ENCODE data around the gene PACS2. TPM values are rescaled to one million over a fixed set of nuclear protein-coding genes. Genes with fewer than 3 reads are reported as not detected.

The PACS2 gene
- total RNA-seq, 2 donors from 2014 or later = 35.2 to 36.9 TPM

DNA sequence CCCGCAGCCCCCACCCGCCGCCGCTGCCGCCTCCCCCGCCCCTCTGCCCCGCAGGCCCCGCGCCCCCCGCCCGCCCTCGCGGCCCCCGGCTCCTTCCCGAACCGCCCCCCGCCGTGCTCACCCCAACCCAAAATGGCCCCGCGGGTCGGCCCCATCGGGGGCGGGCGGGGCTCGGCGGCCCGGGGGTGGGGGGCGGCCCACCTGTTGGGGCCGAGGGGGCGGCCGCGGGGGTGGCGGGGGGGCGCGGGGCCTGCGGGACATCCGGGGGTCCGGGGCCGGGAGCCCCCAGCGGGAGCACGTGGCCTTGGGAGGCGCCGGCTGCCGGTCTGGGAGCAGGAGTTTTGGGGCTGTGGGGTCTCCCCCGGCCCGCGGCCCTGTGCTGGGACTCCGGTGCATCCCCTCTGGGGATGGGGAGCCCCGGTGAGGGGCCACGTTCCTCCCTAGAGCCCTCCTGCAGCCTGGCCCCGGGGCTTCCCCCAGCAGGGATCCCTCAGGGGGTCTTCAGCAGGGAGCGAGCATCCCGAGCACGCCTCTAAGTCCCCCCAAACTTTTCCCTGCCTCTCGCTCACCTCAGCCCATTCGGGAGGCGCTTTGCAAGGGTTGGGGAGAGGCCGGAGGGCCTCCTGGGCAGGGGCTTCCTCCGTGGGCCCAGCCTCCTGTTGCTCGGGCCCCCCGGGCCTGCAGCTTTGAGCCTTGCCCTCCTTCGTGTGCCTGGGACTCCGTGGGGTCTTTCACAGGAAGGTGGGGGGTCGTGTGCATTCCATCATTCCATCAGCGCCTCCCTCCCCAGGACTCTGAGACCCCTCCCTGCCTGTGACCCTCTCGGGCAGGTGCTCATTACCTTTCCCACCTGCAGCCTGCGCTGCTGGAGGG is 105.8 kb downstream of the PACS2 start:
- DNase-seq (ENCODE audit: low spot score in 2 of 2) (no peak), ATAC-seq (peak; percentile 11 to 24)
- no peaks in the 10 kb centered on the region for H3K9me3 Mint-ChIP-seq
- peak overlapping the region; percentile 92 to 94 for H3K27ac Mint-ChIP-seq
- H3K36me3 Mint-ChIP-seq = peaks cover 10 to 26% of the 10 kb centered on the region in 2 donors

DNA sequence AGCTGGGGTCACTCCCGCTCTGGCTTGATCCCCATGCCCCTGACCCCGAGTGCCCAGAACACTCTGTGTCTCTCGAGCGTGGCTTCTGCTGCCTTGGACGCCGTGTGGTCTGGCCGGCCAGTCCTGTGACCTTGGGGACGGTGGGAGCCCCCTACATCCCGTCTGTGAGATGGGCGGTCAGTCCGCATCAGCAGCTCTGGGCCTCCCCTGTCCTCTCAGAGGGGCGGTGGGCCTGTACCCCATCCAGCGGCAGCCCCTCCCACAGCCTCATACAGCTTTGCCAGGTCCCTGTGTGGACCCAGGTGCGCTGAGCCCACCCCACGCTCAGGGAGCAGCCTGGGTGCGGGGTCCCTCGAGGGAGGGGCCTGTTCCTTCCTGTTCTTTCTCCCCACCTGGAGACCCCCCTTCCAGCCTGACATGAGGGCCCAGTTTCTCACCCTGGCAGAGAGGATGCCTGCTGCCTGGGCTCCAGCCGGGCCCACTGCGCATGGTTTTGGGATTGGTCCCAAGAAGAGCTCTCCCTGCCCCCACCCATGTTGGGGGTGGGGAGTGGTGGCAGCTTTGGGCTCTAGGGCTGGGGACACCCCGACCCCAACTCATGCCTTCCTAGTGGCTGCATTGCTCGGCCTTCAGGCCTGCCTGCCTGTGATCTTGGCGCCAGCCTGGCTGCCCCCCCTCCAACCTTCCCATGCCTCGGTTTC is 106.6 kb downstream of the PACS2 start:
- H3K9me3 Mint-ChIP-seq = no peaks in the 10 kb centered on the region

DNA sequence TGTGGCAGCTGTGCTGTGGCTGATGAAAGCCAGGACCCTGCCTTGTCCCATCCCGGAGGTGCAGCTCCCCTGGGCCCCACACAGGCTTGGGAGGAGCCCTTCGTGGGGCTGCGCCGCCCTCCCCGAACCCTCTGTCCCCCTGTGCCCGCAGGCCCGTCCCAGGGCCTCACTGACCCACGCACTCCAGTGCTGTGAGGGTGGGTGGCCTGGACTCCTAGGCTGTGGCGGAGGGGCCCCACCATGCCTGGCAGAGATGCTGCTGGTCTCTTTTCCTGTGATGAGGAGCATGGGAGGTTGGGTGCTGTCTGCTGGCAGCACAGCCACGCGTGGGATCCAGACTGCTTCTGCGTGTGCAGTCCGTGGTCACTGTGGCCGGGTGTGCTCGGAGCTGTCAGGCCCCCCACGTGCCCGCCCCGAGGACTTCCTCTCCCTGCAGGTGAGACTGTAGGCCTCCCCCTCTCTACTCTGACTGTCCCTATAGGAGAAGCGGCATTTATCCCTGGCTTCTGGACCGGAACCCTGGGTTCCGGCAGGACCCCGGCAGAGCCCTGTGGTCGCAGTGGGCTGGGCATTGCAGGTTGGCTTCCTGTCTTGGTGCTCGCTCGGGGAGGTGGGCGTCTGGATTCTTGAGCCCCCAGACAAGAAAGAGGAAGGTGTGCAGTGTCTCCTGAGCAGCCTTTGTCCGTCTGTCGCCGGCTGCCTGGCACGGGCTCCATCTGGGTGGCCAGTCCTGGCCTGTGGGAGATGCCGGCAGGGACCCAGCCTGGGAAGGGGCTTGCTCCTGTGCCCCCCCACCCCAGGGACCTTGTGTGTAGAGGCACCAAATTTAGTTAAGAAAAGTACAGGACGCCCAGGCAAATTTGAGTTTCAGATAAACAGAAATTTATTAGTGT is 107.4 kb downstream of the PACS2 start:
- no peak for ATAC-seq

More for the DNA sequence above, 106.6 kb downstream of the PACS2 start:
- Mint-ChIP-seq H3K27ac (peak overlapping the region; percentile 92 to 94), H3K36me3 (peaks cover 10 to 26% of the 10 kb centered on the region in 2 donors)
- ATAC-seq (no peak), DNase-seq (ENCODE audit: low spot score in 2 of 2) (no peak)

DNA sequence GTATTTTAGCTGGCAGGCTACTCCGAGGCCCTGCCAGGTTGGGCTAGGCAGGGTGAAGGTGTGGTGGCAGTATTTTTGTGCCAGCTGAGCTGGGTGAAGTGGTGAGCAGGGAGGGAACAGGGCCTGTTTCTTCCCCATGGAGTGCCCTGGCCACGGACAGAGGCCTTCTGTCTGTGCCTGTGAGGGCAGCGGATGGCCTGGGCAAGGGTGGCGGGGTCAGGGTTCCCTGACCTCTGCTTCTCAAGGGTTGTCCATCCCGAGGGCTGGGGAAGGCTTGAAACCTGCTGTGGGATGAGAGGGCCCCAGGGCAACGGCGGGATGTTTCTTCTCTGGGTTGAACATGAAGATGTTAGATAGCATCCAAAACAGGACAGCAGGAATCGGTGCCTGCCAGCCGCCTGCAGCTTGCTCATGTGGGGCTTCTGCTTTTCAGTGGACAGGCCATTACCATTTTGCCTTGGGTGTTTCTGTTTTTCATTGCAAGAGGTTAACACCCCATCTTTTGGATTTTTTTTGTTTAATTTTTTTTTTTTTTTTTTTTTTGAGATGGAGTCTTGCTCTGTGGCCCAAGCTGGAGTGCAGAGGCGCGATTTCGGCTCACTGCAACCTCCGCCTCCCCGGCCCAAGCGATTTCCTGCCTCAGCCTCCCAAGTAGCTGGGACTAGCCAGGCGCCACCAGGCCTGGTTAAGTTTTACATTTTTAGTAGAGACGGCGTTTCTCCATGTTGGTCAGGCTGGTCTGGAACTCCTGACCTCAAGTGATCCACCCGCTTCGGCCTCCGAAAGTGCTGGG is 108.3 kb downstream of the PACS2 start:
- ATAC-seq = no peak

More for the DNA sequence above, 107.4 kb downstream of the PACS2 start:
- DNase-seq (ENCODE audit: low spot score in 2 of 2) = no peak
- Mint-ChIP-seq H3K36me3 (peaks cover 10 to 31% of the 10 kb centered on the region in 2 donors), H3K27ac (peak overlapping the region; percentile 92 to 94), H3K9me3 (no peaks in the 10 kb centered on the region)

DNA sequence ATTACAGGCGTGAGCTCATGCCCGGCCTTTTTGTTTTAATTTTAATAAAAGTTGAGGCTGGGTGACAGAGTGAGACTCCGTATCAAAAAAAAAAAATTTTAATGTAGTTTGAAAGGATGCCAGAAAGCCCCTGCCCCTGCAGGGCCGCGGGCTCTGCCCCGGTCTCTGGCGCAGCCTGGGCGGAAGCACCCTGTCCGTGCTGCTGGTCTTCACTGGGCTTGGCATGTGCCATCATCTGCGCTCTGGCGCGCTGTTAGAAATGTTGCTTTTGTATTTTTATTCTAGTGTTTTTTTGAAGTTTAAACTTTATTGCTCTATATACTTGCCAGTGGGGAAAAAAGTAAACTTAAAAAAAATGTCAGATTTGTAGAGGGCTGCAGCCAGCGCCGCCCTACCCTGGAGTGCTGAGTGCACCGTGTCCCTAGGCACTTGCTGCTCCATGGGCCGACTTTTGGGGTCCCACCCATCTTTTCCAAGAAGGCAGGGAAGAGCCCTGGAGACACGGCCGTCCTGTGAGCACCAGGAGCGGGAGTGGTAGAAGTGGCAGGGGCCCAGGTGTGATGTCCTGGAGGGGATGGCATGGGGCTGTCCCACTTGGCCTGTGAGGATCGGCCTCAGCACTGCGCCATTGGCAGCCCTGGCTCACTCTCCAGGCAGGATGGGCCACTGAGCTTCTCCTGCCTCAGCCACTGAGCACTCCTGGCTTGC is 109.1 kb downstream of the PACS2 start:
- H3K36me3 Mint-ChIP-seq = peaks cover 10 to 40% of the 10 kb centered on the region in 2 donors
- H3K9me3 Mint-ChIP-seq = no peaks in the 10 kb centered on the region
- DNase-seq (ENCODE audit: low spot score in 2 of 2) (no peak), ATAC-seq (no peak)
- H3K27ac Mint-ChIP-seq = no peak overlapping the region

More for the DNA sequence above, 108.3 kb downstream of the PACS2 start:
- peak overlapping the region; percentile 79 to 92 for H3K27ac Mint-ChIP-seq
- H3K36me3 Mint-ChIP-seq = peaks cover 10 to 40% of the 10 kb centered on the region in 2 donors
- no peaks in the 10 kb centered on the region for H3K9me3 Mint-ChIP-seq
- DNase-seq (ENCODE audit: low spot score in 2 of 2) = no peak

DNA sequence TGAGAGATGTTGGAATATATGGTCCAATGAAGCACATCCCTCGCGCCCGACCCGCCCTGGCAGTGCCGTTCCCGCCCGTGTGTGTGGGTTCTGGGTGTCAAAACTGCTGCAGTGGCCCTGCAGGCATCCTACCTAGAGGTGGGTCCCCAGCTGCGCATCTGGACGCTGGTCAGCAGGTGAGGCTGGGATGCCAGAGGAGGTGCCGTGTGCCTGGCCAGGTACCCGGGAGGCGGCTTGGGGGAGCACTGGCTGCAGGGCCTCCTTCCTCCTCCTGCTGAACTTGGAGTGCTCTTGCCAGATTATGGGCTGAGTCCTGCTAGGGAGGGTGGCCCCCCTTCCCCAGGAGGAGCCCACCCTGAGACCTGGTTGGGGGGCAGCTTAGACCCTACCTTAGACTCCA is 110.3 kb downstream of the PACS2 start:
- Mint-ChIP-seq H3K27ac (no peak overlapping the region), H3K36me3 (peaks cover 10 to 41% of the 10 kb centered on the region in 2 donors), H3K9me3 (no peaks in the 10 kb centered on the region)
- no peak for ATAC-seq
- DNase-seq (ENCODE audit: low spot score in 2 of 2) = no peak

DNA sequence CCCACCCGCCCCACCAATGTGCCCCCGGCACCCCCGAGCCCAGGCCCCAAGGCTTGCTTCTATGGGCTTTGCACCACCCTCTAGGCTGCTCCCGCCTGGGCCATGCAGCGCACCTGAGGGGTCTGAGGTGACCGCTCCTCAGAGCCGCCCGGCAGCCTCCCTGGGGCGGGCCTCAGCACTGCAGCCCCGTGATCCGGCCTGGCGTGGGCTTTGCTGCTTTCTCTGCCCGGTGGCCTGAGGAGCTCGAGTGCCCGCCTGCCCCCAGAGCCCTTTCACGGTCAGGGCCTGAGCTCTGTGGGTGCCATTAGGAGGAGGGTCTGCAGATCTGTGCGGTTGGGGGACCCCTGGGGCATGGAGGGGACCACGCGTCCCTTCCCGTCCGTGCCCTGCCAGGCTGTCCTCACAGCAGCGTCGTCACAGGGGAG is 111.3 kb downstream of the PACS2 start:
- no peak for ATAC-seq
- Mint-ChIP-seq H3K36me3 (peaks cover 11 to 48% of the 10 kb centered on the region in 2 donors), H3K27ac (no peak overlapping the region), H3K9me3 (no peaks in the 10 kb centered on the region)
- no peak for DNase-seq (ENCODE audit: low spot score in 2 of 2)

DNA sequence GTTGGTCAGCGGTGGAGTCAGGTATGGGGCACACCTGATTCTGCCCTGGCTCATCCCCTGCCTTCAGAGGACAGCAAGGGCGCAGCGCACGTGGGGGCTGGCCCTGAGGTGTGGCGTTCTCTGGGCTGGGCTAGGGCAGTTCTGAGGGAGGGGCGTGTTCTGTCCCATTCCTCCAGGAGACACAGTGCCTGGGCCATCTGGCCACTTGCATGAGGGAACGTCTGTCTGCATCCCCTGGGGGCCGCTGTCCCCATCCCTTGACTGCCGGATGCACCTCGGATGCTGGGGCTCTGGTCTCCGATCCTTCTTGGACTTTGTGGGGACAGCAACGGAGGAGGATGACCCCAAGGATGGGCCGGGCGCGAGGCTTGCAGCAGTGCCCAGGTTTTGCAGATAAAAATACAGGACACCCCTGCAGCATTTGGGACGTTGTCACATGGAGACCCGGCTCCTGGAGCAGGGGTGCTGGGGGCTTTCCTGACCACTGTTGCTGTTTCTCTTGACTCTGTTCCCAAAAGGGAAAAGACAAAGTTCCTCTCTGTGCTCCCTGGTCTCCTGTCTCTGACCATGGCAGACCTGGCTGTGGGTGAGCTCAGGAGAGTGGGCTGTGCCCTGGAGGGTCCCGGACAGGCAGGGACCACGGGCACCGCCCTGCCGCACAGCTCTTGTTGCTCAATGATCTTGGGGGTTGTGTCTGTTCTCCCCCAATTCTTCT is 112.0 kb downstream of the PACS2 start:
- Mint-ChIP-seq H3K27ac (peak overlapping the region in 1 of 2 donors; percentile 44), H3K9me3 (no peaks in the 10 kb centered on the region), H3K36me3 (peaks cover 8 to 45% of the 10 kb centered on the region in 2 donors)
- no peak for DNase-seq (ENCODE audit: low spot score in 2 of 2)
- ATAC-seq = no peak

DNA sequence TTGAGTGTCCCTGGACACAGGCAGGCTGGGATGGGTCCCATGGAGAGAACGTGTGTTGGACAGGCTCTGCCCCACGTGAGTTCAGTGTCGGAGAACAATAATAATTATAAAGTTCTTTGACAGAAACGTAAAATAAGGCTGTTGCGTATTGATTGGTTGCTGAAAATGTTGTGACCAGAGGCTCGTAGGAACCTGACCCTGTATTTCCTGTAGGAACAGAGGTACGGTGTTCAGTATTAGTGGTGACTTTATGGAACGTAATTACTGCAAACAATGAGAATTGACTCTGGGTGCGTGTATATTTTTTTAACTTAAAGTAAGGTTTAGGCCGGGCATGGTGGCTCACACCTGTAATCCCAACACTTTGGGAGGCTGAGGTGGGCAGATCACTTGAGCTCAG is 112.9 kb downstream of the PACS2 start:
- DNase-seq (ENCODE audit: low spot score in 2 of 2) (no peak), ATAC-seq (no peak)
- Mint-ChIP-seq H3K36me3 (peaks cover 8 to 39% of the 10 kb centered on the region in 2 donors), H3K27ac (peak overlapping the region in 1 of 2 donors; percentile 44), H3K9me3 (no peaks in the 10 kb centered on the region)

DNA sequence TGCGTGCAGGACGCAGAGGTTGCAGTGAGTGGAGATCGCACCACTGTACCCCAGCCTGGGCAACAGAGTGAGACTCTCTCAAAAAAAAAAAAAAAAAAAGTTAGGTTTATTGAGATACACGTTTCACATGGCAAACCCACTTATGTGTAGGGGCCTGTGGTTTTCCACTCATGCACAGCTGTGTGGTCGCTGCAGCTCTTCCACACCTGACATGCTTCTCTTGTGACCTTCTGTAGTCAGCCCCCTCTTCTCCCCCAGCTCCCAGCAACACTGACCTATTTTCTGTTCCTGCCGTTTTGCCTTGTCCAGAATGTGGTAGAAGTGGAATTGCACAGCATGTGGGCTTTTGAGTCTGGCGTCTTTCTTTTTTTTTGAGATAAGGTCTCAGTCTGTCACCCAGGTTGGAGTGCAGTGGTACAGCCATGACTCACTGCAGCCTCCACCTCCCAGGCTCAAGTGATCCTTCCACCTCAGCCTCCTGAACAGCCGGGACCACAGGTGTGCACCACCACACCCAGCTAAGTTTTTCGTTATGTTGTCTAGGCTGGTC is 113.5 kb downstream of the PACS2 start:
- Mint-ChIP-seq H3K36me3 (peaks cover 8 to 35% of the 10 kb centered on the region in 2 donors), H3K9me3 (no peaks in the 10 kb centered on the region), H3K27ac (no peak overlapping the region)
- ATAC-seq (no peak), DNase-seq (ENCODE audit: low spot score in 2 of 2) (no peak)

DNA sequence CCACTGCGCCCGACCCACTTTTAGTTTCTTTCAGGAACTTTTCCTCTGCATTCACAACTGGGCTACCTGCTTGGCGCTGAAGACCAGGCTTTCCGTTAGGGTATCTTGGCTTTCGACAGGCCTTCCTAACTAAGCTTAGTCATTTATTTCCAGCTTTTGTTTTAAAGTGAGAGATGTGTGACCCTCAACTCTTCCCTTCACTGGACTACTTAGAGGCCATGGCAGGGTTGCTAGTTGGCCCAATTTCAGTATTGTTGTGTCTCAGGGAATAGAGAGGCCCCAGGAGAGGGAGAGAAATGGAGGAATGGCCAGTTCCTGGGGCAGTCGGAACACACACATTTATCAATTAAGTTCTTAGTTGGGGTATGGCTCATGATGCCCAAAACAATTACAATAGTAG is 115.5 kb downstream of the PACS2 start:
- DNase-seq (ENCODE audit: low spot score in 2 of 2) (no peak), ATAC-seq (no peak)
- Mint-ChIP-seq H3K27ac (peak overlapping the region in 1 of 2 donors; percentile 60), H3K36me3 (peaks cover 4 to 29% of the 10 kb centered on the region in 2 donors), H3K9me3 (no peaks in the 10 kb centered on the region)

DNA sequence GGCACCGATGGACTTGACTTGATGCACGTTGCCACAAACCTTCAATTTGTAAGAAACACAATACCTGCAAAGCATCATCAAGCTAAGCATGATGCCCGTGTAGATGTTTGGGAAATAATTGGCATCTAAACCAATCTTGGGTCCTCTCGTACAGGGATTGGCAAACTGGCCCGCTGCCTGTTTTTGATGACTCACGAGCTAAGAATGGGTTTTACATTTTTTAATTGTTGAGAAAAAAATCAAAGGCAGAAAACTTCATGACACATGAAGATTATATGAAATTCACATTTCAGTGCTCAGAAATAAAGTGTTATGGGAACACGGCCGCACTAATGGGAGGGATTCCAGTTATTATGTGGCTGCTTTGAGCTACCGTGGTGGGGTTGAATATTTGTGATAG is 116.0 kb downstream of the PACS2 start:
- H3K36me3 Mint-ChIP-seq = peaks cover 4 to 29% of the 10 kb centered on the region in 2 donors
- no peaks in the 10 kb centered on the region for H3K9me3 Mint-ChIP-seq
- DNase-seq (ENCODE audit: low spot score in 2 of 2) (no peak), ATAC-seq (no peak)
- H3K27ac Mint-ChIP-seq = no peak overlapping the region

DNA sequence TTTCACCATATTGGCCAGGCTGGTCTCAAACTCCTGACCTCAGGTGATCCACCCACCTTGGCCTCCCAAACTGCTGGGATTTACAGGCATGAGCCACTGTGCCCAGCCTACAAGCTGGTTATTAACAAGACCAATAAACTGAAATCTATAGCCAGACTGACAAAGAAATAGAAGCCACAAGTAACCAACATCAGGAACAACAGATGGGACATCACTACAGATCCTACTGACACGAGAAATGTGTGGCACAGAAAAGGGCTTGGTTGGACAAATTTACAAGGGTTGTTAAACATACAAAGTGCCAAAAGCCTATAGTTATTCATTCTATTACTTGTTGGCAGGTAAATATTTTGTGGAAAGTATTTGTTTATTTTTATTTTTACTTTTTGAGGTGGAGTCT is 116.7 kb downstream of the PACS2 start:
- Mint-ChIP-seq H3K27ac (no peak overlapping the region), H3K9me3 (no peaks in the 10 kb centered on the region), H3K36me3 (peaks cover 4 to 29% of the 10 kb centered on the region in 2 donors)
- ATAC-seq (no peak), DNase-seq (ENCODE audit: low spot score in 2 of 2) (no peak)

DNA sequence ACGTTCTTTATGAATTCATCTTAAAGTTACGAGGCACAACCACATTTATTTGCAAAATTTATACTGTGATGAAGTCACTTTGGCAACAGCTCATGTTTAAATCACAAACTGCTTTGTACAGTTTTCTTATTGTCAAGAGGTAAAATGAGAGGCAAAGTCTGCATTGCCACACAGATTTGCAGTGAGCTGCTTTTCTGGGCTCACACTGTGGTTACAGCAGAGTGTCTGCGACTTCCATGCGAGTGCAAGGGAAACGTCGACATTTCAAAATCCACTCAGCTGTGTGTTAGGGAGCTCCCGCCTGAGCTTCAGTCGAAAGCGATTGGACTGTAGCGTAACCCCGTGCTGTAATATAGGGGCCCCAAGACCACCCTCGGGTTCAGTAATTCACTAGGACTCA is 118.1 kb downstream of the PACS2 start:
- ATAC-seq (no peak), DNase-seq (ENCODE audit: low spot score in 2 of 2) (no peak)
- H3K27ac Mint-ChIP-seq = peak overlapping the region in 1 of 2 donors; percentile 55
- peaks cover 4 to 18% of the 10 kb centered on the region in 2 donors for H3K36me3 Mint-ChIP-seq
- H3K9me3 Mint-ChIP-seq = no peaks in the 10 kb centered on the region

All from activated naive CD4-positive, alpha-beta T cell treated with anti-CD3 and anti-CD28 coated beads, Interleukin-2, amount 50 U/mL, for 72 hours (primary cell).